HepG2 (cell line): Measurements from ENCODE around the gene CLDN24. TPM values are rescaled to one million over a fixed set of nuclear protein-coding genes. Genes with fewer than 3 reads are reported as not detected.

ENCODE experiments used
- ATAC-seq: fragments of 200-7000 bp; cut with Tn5 transposase; 3 replicates; pipeline ENCODE4 v1.9.1; 2020; ENCODE audit warnings: mild to moderate bottlenecking, moderate library complexity
- BruUV-seq: library from RNA; stranded (reverse); fragments of 400-500 nt; replicated peaks from 2 replicates; lab custom pipeline; 2021; lab: Mats Ljungman, UMichigan
- CTCF ChIA-PET: fragments of 300-600 bp; formaldehyde crosslinking; extraction: SDS; loops from one replicate; lab custom pipeline; 2021; ENCODE audit warnings: low total read pairs, inconsistent platforms, low intra/inter-chr PET ratio; lab: Yijun Ruan, JAX
- POLR2A ChIA-PET: fragments of 350-600 bp; sonication (Branson Sonifier 250); formaldehyde crosslinking; loops from one replicate; lab custom pipeline; 2020; ENCODE audit warnings: antibody characterized with exemption, inconsistent platforms; lab: Yijun Ruan, JAX
- DNase-seq: peaks from one replicate; pipeline ENCODE4 v3.0.0-alpha.2; 2015; ENCODE audit warnings: low spot score
- FAIRE-seq: peaks from 3 replicates; lab custom pipeline; 2011; peaks lifted over from hg19 to GRCh38; lab: Jason Lieb, UNC
- H2AFZ ChIP-seq: one replicate; pipeline ENCODE4 v1.6.1; 2011; ENCODE audit warnings: low read length, inconsistent platforms
- H3K27ac ChIP-seq: fragments of 300-600 bp; 3 replicates; pipeline ENCODE4 v1.8.0; 2011; ENCODE audit warnings: mixed run types, mild to moderate bottlenecking, mixed read lengths, low read length, inconsistent platforms; ENCODE audit not compliant: insufficient read depth; ENCODE audit errors: extremely low read length
- H3K27me3 ChIP-seq, 2 experiments: fragments of 200-600 bp in 1 of 2; 2 replicates in 1 of 2; 3 replicates in 1 of 2; pipeline versions ENCODE4 v1.6.0 to v1.8.0; 2011; ENCODE audit warnings: low read length in 2 of 2, mild to moderate bottlenecking in 2 of 2, moderate library complexity in 2 of 2, inconsistent platforms in 1 of 2; ENCODE audit not compliant: insufficient read depth in 2 of 2, control insufficient read depth in 1 of 2
- H3K36me3 ChIP-seq, 2 experiments: fragments of 200-600 bp in 1 of 2; replicated peaks in 1 of 2; 2 replicates in 1 of 2; 3 replicates in 1 of 2; pipeline versions ENCODE4 v1.5.1 to v1.8.0; 2011; ENCODE audit warnings: low read length in 2 of 2, inconsistent platforms in 1 of 2; ENCODE audit not compliant: insufficient read depth in 2 of 2, control insufficient read depth in 1 of 2
- H3K4me1 ChIP-seq: 2 replicates; pipeline ENCODE4 v1.5.1; 2012; ENCODE audit warnings: low read length, inconsistent platforms; ENCODE audit not compliant: insufficient read depth
- H3K4me2 ChIP-seq: 2 replicates; pipeline ENCODE4 v1.6.0; 2011; ENCODE audit warnings: low read depth, low read length, inconsistent platforms
- H3K4me3 ChIP-seq, 3 experiments: fragments of 200-600 bp in 1 of 3; sonication (generic), shearing (Covaris generic) in 1 of 3; replicated peaks in 1 of 3; 2 replicates each; pipeline ENCODE4 v1.5.1; 2011 to 2016; ENCODE audit warnings: low read length in 3 of 3, inconsistent platforms in 2 of 3, low read depth in 2 of 3, mild to moderate bottlenecking in 2 of 3, control low read depth in 1 of 3, mixed read lengths in 1 of 3; ENCODE audit not compliant: insufficient read depth in 1 of 3
- H3K79me2 ChIP-seq: one replicate; pipeline ENCODE4 v1.6.1; 2011; ENCODE audit warnings: low read length, inconsistent platforms; ENCODE audit not compliant: insufficient read depth
- H3K9ac ChIP-seq: 2 replicates; pipeline ENCODE4 v1.6.0; 2011; ENCODE audit warnings: mild to moderate bottlenecking, low read depth, low read length, inconsistent platforms; ENCODE audit not compliant: insufficient read depth
- H3K9me3 ChIP-seq: 2 replicates; pipeline ENCODE4 v1.5.1; 2012; ENCODE audit warnings: mild to moderate bottlenecking, low read length
- H4K20me1 ChIP-seq: 2 replicates; pipeline ENCODE4 v1.6.0; 2011; ENCODE audit warnings: inconsistent platforms, mild to moderate bottlenecking, low read length, moderate library complexity; ENCODE audit not compliant: insufficient read depth
- FOXM1 ChIP-seq: sonication (generic); formaldehyde crosslinking; IDR thresholded peaks from 2 replicates; pipeline ENCODE4 v1.5.0; 2020; ENCODE audit warnings: missing genetic modification reagents
- FOXP1 ChIP-seq, 2 experiments: fragments of 450-650 bp in 1 of 2; IDR thresholded peaks; 2 replicates each; pipeline ENCODE4 v1.6.1; 2017 to 2018; ENCODE audit warnings: antibody characterized with exemption in 1 of 2
- JUN ChIP-seq: sonication (generic); formaldehyde crosslinking; IDR thresholded peaks from 2 replicates; pipeline ENCODE4 v1.4.0; 2020; ENCODE audit warnings: mild to moderate bottlenecking, missing genetic modification reagents
- MEF2D ChIP-seq: sonication (generic); formaldehyde crosslinking; IDR thresholded peaks from 2 replicates; pipeline ENCODE4 v1.5.1; 2020; ENCODE audit warnings: mild to moderate bottlenecking, missing genetic modification reagents
- PRMT3 ChIP-seq: sonication (generic); formaldehyde crosslinking; IDR thresholded peaks from 2 replicates; pipeline ENCODE4 v1.8.1; 2022; ENCODE audit warnings: low read depth, mild to moderate bottlenecking, moderate library complexity, missing genetic modification reagents, borderline replicate concordance
- RARG ChIP-seq: sonication (generic); formaldehyde crosslinking; IDR thresholded peaks from 2 replicates; pipeline ENCODE4 v1.4.0; 2020; ENCODE audit warnings: low read depth, mild to moderate bottlenecking, missing genetic modification reagents
- RCOR2 ChIP-seq: IDR thresholded peaks from 2 replicates; pipeline ENCODE4 v1.6.1; 2016; ENCODE audit warnings: missing biosample characterization, missing genetic modification reagents
- SATB2 ChIP-seq: sonication (generic); formaldehyde crosslinking; IDR thresholded peaks from 2 replicates; pipeline ENCODE4 v1.5.0; 2020; ENCODE audit warnings: missing genetic modification reagents
- SYNCRIP ChIP-seq: fragments of 200-400 bp; formaldehyde crosslinking; IDR thresholded peaks from 2 replicates; pipeline ENCODE4 v1.6.1; 2018; ENCODE audit warnings: mild to moderate bottlenecking, low read depth, low read length; ENCODE audit not compliant: insufficient read depth
- TBX3 ChIP-seq: fragments of 450-650 bp; IDR thresholded peaks from 2 replicates; pipeline ENCODE4 v1.6.1; 2017; ENCODE audit warnings: antibody characterized with exemption, mild to moderate bottlenecking, inconsistent platforms, borderline replicate concordance
- WGBS: methylation state at CpG from one replicate; pipeline ENCODE4 v1.1.6; 2017; ENCODE audit warnings: low lambda C conversion rate; 5-methylcytosine and 5-hydroxymethylcytosine counted together
- in situ Hi-C: cut with HindIII; loops from 2 replicates; pipeline ENCODE4 v1.10.0; 2017; ENCODE audit warnings: low pct_unique_long_range_greater_than_20kb; ENCODE audit not compliant: extremely low pct_ligation_motif_present
- intact Hi-C: fragments of 100-400 bp; cut with micrococcal nuclease; formaldehyde crosslinking; loops from one replicate; pipeline ENCODE4 v1.10.0; 2022; ENCODE audit not compliant: unreplicated experiment
- polyA plus RNA-seq, 8 experiments: library from polyadenylated mRNA; depleted of rRNA in 3 of 8; stranded (reverse) in 7 of 8; unstranded in 1 of 8; fragments of >200 nt; fragmentation: Illumina TruSeq in 4 of 8; extraction: Trizol in 4 of 8; gene quantifications; 2 replicates each; pipeline versions ENCODE4 v1.2.1 to v1.2.3, GENCODE V29; 2011 to 2016; ENCODE audit warnings: low read depth in 4 of 8, missing spikeins in 1 of 8, mixed read lengths in 1 of 8; ENCODE audit not compliant: insufficient read depth in 1 of 8
- total RNA-seq, 5 experiments: library from RNA; depleted of rRNA; stranded (reverse); fragments of >200 nt; fragmentation: Illumina TruSeq; extraction: Trizol; gene quantifications; 2 replicates each; pipeline ENCODE4 v1.2.3, GENCODE V29; 2016; ENCODE audit warnings: low read depth in 1 of 5
- TF ChIP-seq, protein P1 (sequence below): sonication (generic); formaldehyde crosslinking; IDR thresholded peaks from 2 replicates; pipeline ENCODE4 v1.8.1; 2023; ENCODE audit warnings: mild to moderate bottlenecking, missing genetic modification reagents
- TF ChIP-seq, protein P2 (sequence below): sonication (generic); formaldehyde crosslinking; IDR thresholded peaks from 2 replicates; pipeline ENCODE4 v1.4.0; 2020; ENCODE audit warnings: missing genetic modification reagents
- TF ChIP-seq, protein P3 (sequence below): sonication (generic); formaldehyde crosslinking; conservative IDR thresholded peaks from 2 replicates; pipeline ENCODE4 v1.4.0; 2020; ENCODE audit warnings: missing genetic modification reagents
- TF ChIP-seq, protein P4 (sequence below): IDR thresholded peaks from 2 replicates; pipeline ENCODE4 v1.6.1; 2012; ENCODE audit warnings: inconsistent platforms

CLDN24 gene
- total and polyA plus RNA-seq, 2 of the 13 experiments (the other 11 are each of a cell fraction or from before 2014, with no cell fraction given): not detected

DNA sequence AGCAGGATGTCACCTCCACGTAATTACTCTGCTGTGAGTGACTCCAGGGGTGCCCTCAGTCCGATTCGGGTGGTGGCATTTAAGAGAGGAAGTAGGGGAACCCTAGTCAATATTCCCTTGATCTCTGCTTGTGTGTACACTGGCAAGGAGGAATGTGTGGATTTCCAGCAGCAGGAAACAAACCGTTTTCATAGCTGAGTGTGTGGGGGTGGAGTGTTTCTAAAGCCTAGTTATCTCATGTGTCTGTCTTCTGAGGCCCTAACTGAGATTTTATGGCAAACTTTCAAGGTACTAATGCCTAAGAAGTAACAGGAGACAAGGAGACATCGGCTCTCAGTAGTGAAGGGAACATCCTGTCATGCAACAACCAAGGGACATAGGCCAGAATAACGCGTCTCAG lies 6.6 kb upstream of the CLDN24 start (continued):
- TF ChIP-seq, protein P1, sequence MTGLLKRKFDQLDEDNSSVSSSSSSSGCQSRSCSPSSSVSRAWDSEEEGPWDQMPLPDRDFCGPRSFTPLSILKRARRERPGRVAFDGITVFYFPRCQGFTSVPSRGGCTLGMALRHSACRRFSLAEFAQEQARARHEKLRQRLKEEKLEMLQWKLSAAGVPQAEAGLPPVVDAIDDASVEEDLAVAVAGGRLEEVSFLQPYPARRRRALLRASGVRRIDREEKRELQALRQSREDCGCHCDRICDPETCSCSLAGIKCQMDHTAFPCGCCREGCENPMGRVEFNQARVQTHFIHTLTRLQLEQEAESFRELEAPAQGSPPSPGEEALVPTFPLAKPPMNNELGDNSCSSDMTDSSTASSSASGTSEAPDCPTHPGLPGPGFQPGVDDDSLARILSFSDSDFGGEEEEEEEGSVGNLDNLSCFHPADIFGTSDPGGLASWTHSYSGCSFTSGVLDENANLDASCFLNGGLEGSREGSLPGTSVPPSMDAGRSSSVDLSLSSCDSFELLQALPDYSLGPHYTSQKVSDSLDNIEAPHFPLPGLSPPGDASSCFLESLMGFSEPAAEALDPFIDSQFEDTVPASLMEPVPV: no peak
- TF ChIP-seq JUN (CRISPR knock-in tag) (no peak), FOXM1 (CRISPR knock-in tag) (no peak), TBX3 (no peak), RARG (CRISPR knock-in tag) (no peak), RCOR2 (CRISPR knock-in tag) (no peak)
- TF ChIP-seq, protein P2, sequence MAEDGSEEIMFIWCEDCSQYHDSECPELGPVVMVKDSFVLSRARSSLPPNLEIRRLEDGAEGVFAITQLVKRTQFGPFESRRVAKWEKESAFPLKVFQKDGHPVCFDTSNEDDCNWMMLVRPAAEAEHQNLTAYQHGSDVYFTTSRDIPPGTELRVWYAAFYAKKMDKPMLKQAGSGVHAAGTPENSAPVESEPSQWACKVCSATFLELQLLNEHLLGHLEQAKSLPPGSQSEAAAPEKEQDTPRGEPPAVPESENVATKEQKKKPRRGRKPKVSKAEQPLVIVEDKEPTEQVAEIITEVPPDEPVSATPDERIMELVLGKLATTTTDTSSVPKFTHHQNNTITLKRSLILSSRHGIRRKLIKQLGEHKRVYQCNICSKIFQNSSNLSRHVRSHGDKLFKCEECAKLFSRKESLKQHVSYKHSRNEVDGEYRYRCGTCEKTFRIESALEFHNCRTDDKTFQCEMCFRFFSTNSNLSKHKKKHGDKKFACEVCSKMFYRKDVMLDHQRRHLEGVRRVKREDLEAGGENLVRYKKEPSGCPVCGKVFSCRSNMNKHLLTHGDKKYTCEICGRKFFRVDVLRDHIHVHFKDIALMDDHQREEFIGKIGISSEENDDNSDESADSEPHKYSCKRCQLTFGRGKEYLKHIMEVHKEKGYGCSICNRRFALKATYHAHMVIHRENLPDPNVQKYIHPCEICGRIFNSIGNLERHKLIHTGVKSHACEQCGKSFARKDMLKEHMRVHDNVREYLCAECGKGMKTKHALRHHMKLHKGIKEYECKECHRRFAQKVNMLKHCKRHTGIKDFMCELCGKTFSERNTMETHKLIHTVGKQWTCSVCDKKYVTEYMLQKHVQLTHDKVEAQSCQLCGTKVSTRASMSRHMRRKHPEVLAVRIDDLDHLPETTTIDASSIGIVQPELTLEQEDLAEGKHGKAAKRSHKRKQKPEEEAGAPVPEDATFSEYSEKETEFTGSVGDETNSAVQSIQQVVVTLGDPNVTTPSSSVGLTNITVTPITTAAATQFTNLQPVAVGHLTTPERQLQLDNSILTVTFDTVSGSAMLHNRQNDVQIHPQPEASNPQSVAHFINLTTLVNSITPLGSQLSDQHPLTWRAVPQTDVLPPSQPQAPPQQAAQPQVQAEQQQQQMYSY (CRISPR knock-in tag): no peak

DNA sequence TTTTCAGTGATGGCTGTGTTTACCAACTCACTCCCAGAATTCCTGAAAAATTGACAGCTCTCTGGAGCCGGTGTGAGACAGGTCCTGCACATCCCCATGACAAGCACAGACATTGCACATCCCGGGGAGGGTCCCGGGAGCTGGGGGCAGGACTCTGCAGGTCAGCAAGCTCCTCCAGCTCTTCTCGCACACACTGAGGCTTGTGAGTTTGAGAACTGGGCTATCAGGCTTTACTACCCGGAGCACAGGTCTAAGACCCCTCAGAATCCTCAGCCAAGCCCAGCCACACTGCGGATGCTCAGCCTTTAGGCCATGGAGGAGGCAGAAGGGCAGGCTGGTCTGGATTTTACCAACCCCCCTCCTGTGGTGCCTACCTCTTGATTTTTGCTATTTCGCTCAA lies 5.6 kb upstream of the CLDN24 start:
- CTCF ChIA-PET: no interaction called here
- FAIRE-seq: no peak
- peaks cover 30% of the 10 kb centered on the region for H3K4me1 ChIP-seq
- no peak for TF ChIP-seq SATB2 (CRISPR knock-in tag)
- TF ChIP-seq FOXP1 (IDR thresholded peaks at IDR 0.05): no peak
- no peak for TF ChIP-seq FOXP1 (CRISPR knock-in tag; IDR thresholded peaks at IDR 0.05)
- no peak for TF ChIP-seq SYNCRIP
- TF ChIP-seq MEF2D (CRISPR knock-in tag): no peak
- TF ChIP-seq, protein P3, sequence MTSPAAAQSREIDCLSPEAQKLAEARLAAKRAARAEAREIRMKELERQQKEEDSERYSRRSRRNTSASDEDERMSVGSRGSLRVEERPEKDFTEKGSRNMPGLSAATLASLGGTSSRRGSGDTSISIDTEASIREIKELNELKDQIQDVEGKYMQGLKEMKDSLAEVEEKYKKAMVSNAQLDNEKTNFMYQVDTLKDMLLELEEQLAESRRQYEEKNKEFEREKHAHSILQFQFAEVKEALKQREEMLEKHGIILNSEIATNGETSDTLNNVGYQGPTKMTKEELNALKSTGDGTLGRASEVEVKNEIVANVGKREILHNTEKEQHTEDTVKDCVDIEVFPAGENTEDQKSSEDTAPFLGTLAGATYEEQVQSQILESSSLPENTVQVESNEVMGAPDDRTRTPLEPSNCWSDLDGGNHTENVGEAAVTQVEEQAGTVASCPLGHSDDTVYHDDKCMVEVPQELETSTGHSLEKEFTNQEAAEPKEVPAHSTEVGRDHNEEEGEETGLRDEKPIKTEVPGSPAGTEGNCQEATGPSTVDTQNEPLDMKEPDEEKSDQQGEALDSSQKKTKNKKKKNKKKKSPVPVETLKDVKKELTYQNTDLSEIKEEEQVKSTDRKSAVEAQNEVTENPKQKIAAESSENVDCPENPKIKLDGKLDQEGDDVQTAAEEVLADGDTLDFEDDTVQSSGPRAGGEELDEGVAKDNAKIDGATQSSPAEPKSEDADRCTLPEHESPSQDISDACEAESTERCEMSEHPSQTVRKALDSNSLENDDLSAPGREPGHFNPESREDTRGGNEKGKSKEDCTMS (CRISPR knock-in tag): no peak
- TF ChIP-seq, protein P4, sequence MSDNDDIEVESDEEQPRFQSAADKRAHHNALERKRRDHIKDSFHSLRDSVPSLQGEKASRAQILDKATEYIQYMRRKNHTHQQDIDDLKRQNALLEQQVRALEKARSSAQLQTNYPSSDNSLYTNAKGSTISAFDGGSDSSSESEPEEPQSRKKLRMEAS: no peak
- TF ChIP-seq PRMT3 (CRISPR knock-in tag): no peak

More for the DNA sequence above, 5.6 kb upstream of the CLDN24 start:
- Histone ChIP-seq H2AFZ (no peak overlapping the region), H3K36me3 (no peaks in the 10 kb centered on the region), H3K9ac (no peak overlapping the region), H4K20me1 (no peaks in the 10 kb centered on the region), H3K79me2 (no peaks in the 10 kb centered on the region), H3K4me3 (no peak overlapping the region), H3K27me3 (no peaks in the 10 kb centered on the region; a peak in 1 of 5 replicates), H3K27ac (no peak overlapping the region), H3K4me2 (no peak overlapping the region), H3K9me3 (no peaks in the 10 kb centered on the region)
- WGBS: 92% methylated on average over 3 of the region's 7 CpGs
- no peak for DNase-seq
- intact Hi-C loops: no loop called here
- in situ Hi-C loops: no loop called here
- no TSS peak for BruUV-seq
- ATAC-seq: no peak; the same call in 2 of the 3 replicates
- POLR2A ChIA-PET: no interaction called here
